Transverse colon (tissue), 4 donors: ENCODE data around the gene TRIP13. TPM values are rescaled to one million over a fixed set of nuclear protein-coding genes. Genes with fewer than 3 reads are reported as not detected.

Experiments
- DNase-seq: peaks from one replicate; pipeline ENCODE4 v3.0.0-alpha.2; 2019
- H3K27ac ChIP-seq, 4 donors: fragments of 200-600 bp; sonication (generic); 2 replicates each; pipeline ENCODE4 v1.5.1; 2016 to 2018; ENCODE audit warnings: inconsistent platforms in 4 of 4
- H3K27me3 ChIP-seq: fragments of 200-600 bp; sonication (generic); 2 replicates; pipeline ENCODE4 v1.5.1; 2017; ENCODE audit warnings: inconsistent platforms
- H3K36me3 ChIP-seq, 4 donors: fragments of 200-600 bp; sonication (generic); 2 replicates each; pipeline ENCODE4 v1.5.1; 2017 to 2019; ENCODE audit warnings: inconsistent platforms in 4 of 4
- H3K4me1 ChIP-seq, 4 donors: fragments of 200-600 bp; sonication (generic); 2 replicates each; pipeline ENCODE4 v1.5.1; 2017 to 2020; ENCODE audit warnings: inconsistent platforms in 4 of 4
- H3K4me3 ChIP-seq, 4 donors: fragments of 200-600 bp; sonication (generic); 1 replicate in 1 of 4; 2 replicates in 3 of 4; pipeline versions ENCODE4 v1.5.1 to v1.6.1; 2017 to 2019; ENCODE audit warnings: inconsistent platforms in 4 of 4
- H3K9me3 ChIP-seq, 2 donors: fragments of 200-600 bp; sonication (generic); 2 replicates each; pipeline ENCODE4 v1.5.1; 2017 to 2019; ENCODE audit warnings: inconsistent platforms in 2 of 2
- EP300 ChIP-seq: sonication (generic); formaldehyde crosslinking; IDR thresholded peaks from one replicate; pipeline ENCODE4 v1.6.1; 2017; ENCODE audit warnings: antibody characterized with exemption, low read depth
- POLR2A ChIP-seq: fragments of 450-650 bp; IDR thresholded peaks from one replicate; pipeline ENCODE4 v1.6.1; 2016; ENCODE audit warnings: antibody characterized with exemption, mild to moderate bottlenecking, moderate library complexity
- POLR2AphosphoS5 ChIP-seq, 3 donors: sonication (generic); formaldehyde crosslinking; IDR thresholded peaks; one replicate each; pipeline ENCODE4 v1.6.1; 2016; ENCODE audit warnings: antibody characterized with exemption in 3 of 3
- WGBS, 2 donors: methylation state at CpG; one replicate each; pipeline ENCODE4 v1.1.5; 2018; ENCODE audit warnings: low coverage in 1 of 2; 5-methylcytosine and 5-hydroxymethylcytosine counted together
- in situ Hi-C, 4 donors: fragments of 200-750 bp; cut with MboI; loops; one replicate each; pipeline versions ENCODE4 v1.15.0 to v1.15.1; 2017; ENCODE audit warnings: low sequenced_read_pairs in 3 of 4, low pct_ligation_motif_present in 1 of 4, low pct_unique_long_range_greater_than_20kb in 1 of 4
- intact Hi-C: fragments of 100-400 bp; cut with DNase I; formaldehyde crosslinking; loops from one replicate; pipeline ENCODE4 v1.15.1; 2023; ENCODE audit warnings: low total_unique reads
- total RNA-seq, 4 donors: library from RNA; depleted of rRNA; stranded (reverse); fragments of >200 nt; gene quantifications; one replicate each; pipeline ENCODE4 v1.1.0, GENCODE V29; 2016
- TF ChIP-seq, protein P1 (sequence below), 5 experiments: fragments of 200-600 bp in 3 of 5; fragments of 450-650 bp in 2 of 5; sonication (generic) in 3 of 5; IDR thresholded peaks; 1 replicate in 2 of 5; 2 replicates in 3 of 5; pipeline ENCODE4 v1.5.1; 2016 to 2017; ENCODE audit warnings: antibody characterized with exemption in 5 of 5, inconsistent platforms in 3 of 5, mild to moderate bottlenecking in 2 of 5, moderate library complexity in 1 of 5

Gene TRIP13
- total RNA-seq, 4 donors from 2014 or later: 0.41 to 4.1 (median 2.2) TPM; not detected in 1

DNA sequence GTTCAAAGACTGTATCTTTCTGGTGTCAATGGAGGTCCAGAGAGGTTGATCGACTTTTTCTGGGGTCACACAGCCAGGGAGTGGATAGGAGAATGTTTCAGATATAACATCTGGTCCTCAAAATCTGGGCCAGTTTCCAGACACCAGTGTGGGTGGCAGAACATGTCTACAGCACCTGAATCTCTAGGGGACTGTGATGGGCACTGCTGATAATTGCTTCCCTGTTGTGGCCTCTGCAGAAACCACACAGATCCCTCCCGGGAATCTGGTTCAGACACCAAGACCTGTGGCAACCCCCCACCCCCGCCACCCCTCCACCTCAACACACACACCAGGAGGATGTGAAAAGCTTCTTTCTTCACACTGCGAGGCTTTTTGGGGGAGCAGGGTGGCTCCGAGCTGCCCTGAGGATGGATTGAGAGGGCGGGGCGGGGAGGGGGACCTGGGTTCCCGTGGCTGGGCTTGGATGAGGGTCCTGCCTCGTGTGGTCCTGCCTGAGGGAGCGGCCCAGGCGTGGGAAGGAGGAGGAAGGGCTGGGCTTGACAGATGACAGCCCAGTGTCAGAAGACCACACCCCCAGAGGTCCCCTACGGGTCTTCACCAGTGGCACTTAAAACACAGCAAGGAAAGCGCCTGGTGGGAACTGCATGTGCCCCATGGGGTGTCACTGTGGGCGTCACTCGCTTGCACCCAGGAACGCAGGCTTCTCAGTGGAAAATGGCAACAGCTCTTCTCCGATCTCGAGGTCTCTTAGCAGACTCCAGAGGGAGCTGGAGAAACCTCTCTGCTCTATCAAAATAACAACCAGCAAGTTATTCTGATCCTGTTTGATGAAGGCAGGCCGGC lies 55.2 kb downstream of the TRIP13 start:
- H3K4me1 ChIP-seq: peaks cover 0 to 14% (median 6%) of the 10 kb centered on the region in 4 donors
- peaks cover 55% of the 10 kb centered on the region for H3K27me3 ChIP-seq
- no peak for DNase-seq
- H3K4me3 ChIP-seq: no peak overlapping the region
- no peaks in the 10 kb centered on the region for H3K9me3 ChIP-seq
- no peak overlapping the region for H3K27ac ChIP-seq
- 50 to 57% methylated on average over 2 to 16 of the region's 19 CpGs for WGBS, 2 donors
- no peaks in the 10 kb centered on the region for H3K36me3 ChIP-seq
- in situ Hi-C loops: loop anchor here (25.0 kb wide), 2 partner anchors 189 to 214 kb away; no protein-coding TSS in a partner anchor
- intact Hi-C loops: no loop called here
- TF ChIP-seq POLR2A (no peak), POLR2AphosphoS5 (IDR thresholded peaks at IDR 0.05) (no peak), EP300 (no peak)
- TF ChIP-seq, protein P1, sequence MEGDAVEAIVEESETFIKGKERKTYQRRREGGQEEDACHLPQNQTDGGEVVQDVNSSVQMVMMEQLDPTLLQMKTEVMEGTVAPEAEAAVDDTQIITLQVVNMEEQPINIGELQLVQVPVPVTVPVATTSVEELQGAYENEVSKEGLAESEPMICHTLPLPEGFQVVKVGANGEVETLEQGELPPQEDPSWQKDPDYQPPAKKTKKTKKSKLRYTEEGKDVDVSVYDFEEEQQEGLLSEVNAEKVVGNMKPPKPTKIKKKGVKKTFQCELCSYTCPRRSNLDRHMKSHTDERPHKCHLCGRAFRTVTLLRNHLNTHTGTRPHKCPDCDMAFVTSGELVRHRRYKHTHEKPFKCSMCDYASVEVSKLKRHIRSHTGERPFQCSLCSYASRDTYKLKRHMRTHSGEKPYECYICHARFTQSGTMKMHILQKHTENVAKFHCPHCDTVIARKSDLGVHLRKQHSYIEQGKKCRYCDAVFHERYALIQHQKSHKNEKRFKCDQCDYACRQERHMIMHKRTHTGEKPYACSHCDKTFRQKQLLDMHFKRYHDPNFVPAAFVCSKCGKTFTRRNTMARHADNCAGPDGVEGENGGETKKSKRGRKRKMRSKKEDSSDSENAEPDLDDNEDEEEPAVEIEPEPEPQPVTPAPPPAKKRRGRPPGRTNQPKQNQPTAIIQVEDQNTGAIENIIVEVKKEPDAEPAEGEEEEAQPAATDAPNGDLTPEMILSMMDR (IDR thresholded peaks at IDR 0.05): no peak

DNA sequence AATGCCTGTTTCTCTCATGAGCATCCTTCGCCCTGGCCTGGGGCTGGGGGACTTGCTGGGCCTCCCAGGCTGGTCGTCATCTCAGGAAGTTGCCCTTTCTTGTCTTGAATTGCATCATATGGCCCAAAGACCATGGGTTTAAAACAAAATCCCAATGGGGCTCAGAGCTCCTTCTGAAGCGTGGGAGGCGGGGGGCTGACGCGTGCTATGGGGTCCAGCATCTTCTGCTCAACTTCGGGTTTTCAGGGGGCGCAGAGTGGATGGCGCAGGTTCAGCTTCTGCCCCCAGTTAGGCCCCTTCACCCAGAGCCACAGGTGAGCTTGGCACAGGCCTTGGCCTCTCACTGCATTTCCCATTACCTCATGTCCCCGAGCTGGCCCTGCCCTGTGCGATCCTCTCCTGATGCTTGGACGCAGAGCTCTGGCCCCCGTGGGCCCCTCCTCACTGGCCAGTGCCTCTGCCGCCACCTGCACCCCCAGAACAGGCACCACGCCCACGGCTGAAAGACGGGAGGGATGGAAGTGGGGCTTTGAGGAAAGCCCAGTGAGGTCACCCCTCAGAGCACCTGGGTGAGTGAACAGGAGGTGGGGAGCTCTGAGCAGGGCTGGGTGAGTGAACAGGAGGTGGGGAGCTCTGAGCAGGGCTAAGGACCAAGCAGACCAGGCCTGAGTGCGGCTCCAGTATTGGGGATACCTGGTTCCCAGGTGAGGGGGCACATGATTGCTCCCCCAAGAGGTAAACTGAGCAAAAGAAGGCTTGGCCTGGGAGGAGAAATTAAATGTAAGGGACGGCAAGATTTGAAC lies 56.0 kb downstream of the TRIP13 start:
- H3K27me3 ChIP-seq: peaks cover 47% of the 10 kb centered on the region
- DNase-seq: no peak
- in situ Hi-C loops (loop anchor here (25.0 kb wide), 2 partner anchors 189 to 214 kb away; no protein-coding TSS in a partner anchor), intact Hi-C loops (no loop called here)
- no peak for TF ChIP-seq EP300
- H3K36me3 ChIP-seq: no peaks in the 10 kb centered on the region
- H3K4me3 ChIP-seq: no peak overlapping the region
- H3K27ac ChIP-seq: no peak overlapping the region
- peaks cover 0 to 14% (median 6%) of the 10 kb centered on the region in 4 donors for H3K4me1 ChIP-seq
- WGBS, 2 donors: 84% methylated on average over 19 of the region's 19 CpGs; no CpG with 5 or more reads in 1 of the 2 donors
- H3K9me3 ChIP-seq: no peaks in the 10 kb centered on the region

DNA sequence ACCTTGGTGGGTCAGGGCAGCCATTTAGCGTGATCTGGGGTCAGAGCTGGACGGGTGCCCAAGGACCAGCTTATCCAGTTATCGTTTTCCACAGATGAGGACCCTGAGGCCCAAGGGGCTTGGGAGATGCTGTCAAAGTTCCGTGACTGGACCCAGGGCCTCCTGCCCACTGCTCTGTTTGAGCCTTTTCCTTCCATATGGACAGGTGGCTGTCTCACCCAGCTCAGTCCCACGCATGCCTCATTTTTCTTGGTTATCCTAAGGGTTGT lies 56.5 kb downstream of the TRIP13 start:
- H3K9me3 ChIP-seq: no peaks in the 10 kb centered on the region
- TF ChIP-seq, protein P1 (IDR thresholded peaks at IDR 0.05): no peak
- TF ChIP-seq POLR2A (no peak), EP300 (no peak), POLR2AphosphoS5 (IDR thresholded peaks at IDR 0.05) (no peak)
- peaks cover 43% of the 10 kb centered on the region for H3K27me3 ChIP-seq
- no peaks in the 10 kb centered on the region for H3K36me3 ChIP-seq
- no peak overlapping the region for H3K4me3 ChIP-seq
- peaks cover 0 to 14% (median 6%) of the 10 kb centered on the region in 4 donors for H3K4me1 ChIP-seq
- no peak overlapping the region for H3K27ac ChIP-seq
- in situ Hi-C loops: loop anchor here (25.0 kb wide), 2 partner anchors 188 to 213 kb away; no protein-coding TSS in a partner anchor
- no peak for DNase-seq
- intact Hi-C loops: no loop called here
- WGBS, 2 donors: 80 to 100% methylated on average over 2 to 5 of the region's 5 CpGs

DNA sequence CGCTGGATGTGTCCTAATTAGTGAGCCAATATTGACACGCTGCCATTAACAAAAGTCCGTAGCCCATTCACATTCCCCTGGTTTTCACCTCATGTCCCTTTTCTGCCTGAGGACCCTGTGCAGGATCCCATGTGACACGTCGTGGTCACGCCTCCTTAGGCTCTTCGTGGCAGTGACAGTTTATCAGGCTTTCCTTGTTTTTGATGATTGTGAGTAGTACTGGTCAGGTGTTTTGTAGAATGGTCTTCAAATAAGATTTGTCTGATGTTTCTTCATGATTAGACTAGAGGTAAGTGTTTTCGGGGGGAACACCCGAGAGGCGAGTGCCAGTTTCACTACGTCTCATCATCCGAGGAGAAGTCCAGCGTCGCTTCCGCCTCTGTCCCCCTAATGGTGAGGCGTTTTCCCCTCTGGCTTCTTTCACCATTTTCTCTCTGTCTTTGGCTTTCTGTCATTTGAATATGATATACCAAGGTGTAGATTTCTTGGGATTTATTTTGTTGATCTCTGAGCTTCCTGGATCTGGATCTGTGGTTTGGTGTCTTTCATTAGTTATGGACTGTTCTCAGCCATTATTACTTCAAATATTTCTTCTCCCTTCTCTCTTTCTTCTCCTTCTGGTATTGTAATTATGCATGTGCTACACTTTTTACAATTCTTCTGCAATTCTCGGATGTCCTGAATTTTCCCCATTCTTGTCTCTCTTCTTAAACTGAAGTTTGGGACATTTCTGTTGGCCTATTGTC lies 57.3 kb downstream of the TRIP13 start:
- 78 to 97% methylated on average over 4 to 17 of the region's 17 CpGs for WGBS, 2 donors
- intact Hi-C loops: no loop called here
- no peak overlapping the region for H3K27ac ChIP-seq
- TF ChIP-seq, protein P1 (IDR thresholded peaks at IDR 0.05): no peak
- TF ChIP-seq POLR2AphosphoS5 (IDR thresholded peaks at IDR 0.05) (no peak), EP300 (no peak), POLR2A (no peak)
- no peak overlapping the region for H3K4me3 ChIP-seq
- in situ Hi-C loops: loop anchor here (25.0 kb wide), 2 partner anchors 187 to 212 kb away; no protein-coding TSS in a partner anchor
- H3K9me3 ChIP-seq: no peaks in the 10 kb centered on the region
- no peaks in the 10 kb centered on the region for H3K36me3 ChIP-seq
- H3K27me3 ChIP-seq: peaks cover 39% of the 10 kb centered on the region
- DNase-seq: no peak
- peaks cover 0 to 14% (median 6%) of the 10 kb centered on the region in 4 donors for H3K4me1 ChIP-seq
